ENCODE measurements around the gene FSTL1.

GRCh38 chr3:120402257-120402656, 48.5 kb downstream of the FSTL1 start:
- TF ChIP-seq, protein P1, sequence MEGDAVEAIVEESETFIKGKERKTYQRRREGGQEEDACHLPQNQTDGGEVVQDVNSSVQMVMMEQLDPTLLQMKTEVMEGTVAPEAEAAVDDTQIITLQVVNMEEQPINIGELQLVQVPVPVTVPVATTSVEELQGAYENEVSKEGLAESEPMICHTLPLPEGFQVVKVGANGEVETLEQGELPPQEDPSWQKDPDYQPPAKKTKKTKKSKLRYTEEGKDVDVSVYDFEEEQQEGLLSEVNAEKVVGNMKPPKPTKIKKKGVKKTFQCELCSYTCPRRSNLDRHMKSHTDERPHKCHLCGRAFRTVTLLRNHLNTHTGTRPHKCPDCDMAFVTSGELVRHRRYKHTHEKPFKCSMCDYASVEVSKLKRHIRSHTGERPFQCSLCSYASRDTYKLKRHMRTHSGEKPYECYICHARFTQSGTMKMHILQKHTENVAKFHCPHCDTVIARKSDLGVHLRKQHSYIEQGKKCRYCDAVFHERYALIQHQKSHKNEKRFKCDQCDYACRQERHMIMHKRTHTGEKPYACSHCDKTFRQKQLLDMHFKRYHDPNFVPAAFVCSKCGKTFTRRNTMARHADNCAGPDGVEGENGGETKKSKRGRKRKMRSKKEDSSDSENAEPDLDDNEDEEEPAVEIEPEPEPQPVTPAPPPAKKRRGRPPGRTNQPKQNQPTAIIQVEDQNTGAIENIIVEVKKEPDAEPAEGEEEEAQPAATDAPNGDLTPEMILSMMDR (IDR thresholded peaks at IDR 0.05), result no peak
- no peak for TF ChIP-seq EZH2 (IDR thresholded peaks at IDR 0.05; ENCODE audit: borderline replicate concordance, insufficient read depth, low read depth, low read length, poor library complexity, severe bottlenecking)

Measured in B cell (primary cell).